NB4 (cell line): ENCODE data around the gene TOE1.

Source experiments
- DNase-seq: peaks from one replicate; pipeline ENCODE4 v3.0.0; 2010; ENCODE audit warnings: low read depth
- H3K4me3 ChIP-seq: one replicate; pipeline ENCODE4 v1.5.1; 2011; ENCODE audit warnings: mild to moderate bottlenecking, low read depth, low read length, moderate library complexity
- CTCF ChIP-seq: IDR thresholded peaks from one replicate; pipeline ENCODE4 v1.5.1; 2012; ENCODE audit warnings: low read depth, low read length
- MYC ChIP-seq: IDR thresholded peaks from 2 replicates; pipeline ENCODE4 v1.6.1; 2011; ENCODE audit warnings: low read depth, low read length
- POLR2A ChIP-seq: IDR thresholded peaks from 2 replicates; pipeline ENCODE4 v1.6.1; 2011; ENCODE audit warnings: mild to moderate bottlenecking; ENCODE audit not compliant: insufficient read length; ENCODE audit errors: extremely low read depth
- TF ChIP-seq, protein P1 (sequence below): IDR thresholded peaks from 2 replicates; pipeline ENCODE4 v1.6.1; 2011; ENCODE audit warnings: low read depth, low read length

Gene TOE1

DNA sequence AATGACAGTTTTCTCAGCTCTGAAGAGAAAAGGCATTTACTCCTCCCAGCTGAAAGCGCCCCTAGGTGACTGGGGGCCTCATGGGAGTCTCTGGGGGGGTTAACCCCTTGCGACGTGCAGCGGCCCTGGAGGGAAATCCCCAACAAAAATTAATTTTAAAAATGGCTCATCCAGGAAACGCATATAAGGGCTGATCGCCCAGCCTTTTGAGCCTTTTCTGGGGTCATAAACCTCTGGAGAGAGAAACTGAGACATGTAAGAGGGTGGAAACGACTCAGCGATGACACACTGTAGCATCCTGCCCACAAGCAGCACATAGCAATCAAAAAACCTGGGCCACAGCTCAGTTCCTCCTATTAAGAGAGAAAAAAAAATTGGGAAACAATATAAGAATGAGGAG lies 33.7 kb upstream of the TOE1 start:
- H3K4me3 ChIP-seq: no peak overlapping the region
- TF ChIP-seq MYC (no peak), CTCF (no peak), POLR2A (no peak)
- TF ChIP-seq, protein P1, sequence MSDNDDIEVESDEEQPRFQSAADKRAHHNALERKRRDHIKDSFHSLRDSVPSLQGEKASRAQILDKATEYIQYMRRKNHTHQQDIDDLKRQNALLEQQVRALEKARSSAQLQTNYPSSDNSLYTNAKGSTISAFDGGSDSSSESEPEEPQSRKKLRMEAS: no peak
- DNase-seq: peak; percentile 81

GRCh38 chr1:45306905-45307304 lies 33.1 kb upstream of the TOE1 start:
- TF ChIP-seq MYC: no peak
- H3K4me3 ChIP-seq: no peak overlapping the region
- DNase-seq: no peak

GRCh38 chr1:45314266-45314665 lies 25.7 kb upstream of the TOE1 start:
- no peak overlapping the region for H3K4me3 ChIP-seq
- TF ChIP-seq, protein P1: no peak
- TF ChIP-seq MYC (no peak), POLR2A (no peak), CTCF (no peak)
- DNase-seq: no peak

DNA sequence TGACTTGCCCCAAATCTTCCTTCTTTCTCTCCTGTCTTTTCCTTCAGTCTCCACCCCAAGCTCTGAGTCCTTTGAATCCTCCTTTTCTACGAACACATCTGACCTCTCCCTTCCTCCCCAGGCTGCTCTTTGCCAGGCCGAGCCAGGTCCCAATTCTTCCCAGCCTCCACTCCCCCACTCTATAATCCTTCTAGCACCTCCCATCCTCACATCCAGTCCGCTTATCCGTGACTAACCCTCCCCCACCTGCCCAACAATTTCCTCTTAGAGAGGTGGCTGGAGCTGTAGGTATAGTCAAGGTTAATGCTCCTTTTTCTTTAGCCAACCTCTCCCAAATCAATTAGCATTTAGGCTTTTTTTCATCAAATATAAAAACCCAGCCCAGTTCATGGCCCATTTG lies 22.8 kb upstream of the TOE1 start:
- DNase-seq: no peak
- no peak overlapping the region for H3K4me3 ChIP-seq
- TF ChIP-seq CTCF: no peak
- TF ChIP-seq POLR2A: no peak
- no peak for TF ChIP-seq MYC
- TF ChIP-seq, protein P1: no peak

GRCh38 chr1:45319761-45320160 lies 20.2 kb upstream of the TOE1 start:
- DNase-seq: no peak
- TF ChIP-seq CTCF (no peak), POLR2A (no peak), MYC (no peak)
- TF ChIP-seq, protein P1: no peak
- H3K4me3 ChIP-seq: no peak overlapping the region

GRCh38 chr1:45321444-45321843 lies 18.5 kb upstream of the TOE1 start:
- no peak for DNase-seq
- no peak for TF ChIP-seq MYC
- no peak overlapping the region for H3K4me3 ChIP-seq

DNA sequence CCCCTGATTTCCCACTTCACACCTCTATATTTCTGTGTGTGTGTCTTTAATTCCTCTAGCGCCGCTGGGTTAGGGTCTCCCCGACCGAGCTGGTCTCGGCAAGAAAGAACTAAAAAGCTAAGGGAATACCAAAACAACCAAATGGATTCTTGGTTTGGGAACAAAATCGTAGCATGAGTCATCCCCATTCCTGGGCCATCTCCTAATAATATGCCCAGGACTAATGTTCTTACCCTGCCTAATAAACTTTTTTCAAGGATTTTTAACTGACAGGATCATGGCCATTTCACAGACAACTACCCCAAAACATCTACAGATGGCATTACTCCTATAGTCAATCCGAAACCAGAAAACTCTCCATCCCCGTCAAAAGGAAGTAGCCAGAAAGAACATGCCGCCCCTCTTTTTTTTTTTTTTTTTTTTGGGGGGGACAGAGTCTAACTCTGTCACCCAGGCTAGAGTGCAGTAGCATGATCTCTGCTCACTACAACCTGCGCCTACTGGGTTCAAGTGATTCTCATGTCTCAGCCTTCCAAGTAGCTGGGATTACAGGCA lies 17.4 kb upstream of the TOE1 start:
- TF ChIP-seq POLR2A (no peak), CTCF (no peak), MYC (no peak)
- TF ChIP-seq, protein P1: no peak
- no peak for DNase-seq
- no peak overlapping the region for H3K4me3 ChIP-seq
